Stimulated activated CD8-positive, alpha-beta memory T cell treated with anti-CD3 and anti-CD28 coated beads, Interleukin-2, amount 100 ng/mL, for 48 hours (primary cell): Measurements from ENCODE around the gene APCDD1L.

Experiments
- DNase-seq, 2 donors: peaks; one replicate each; pipeline ENCODE4 v3.0.0-alpha.2; 2020; ENCODE audit warnings: low read depth in 2 of 2

APCDD1L gene

GRCh38 chr20:58492074-58492718, 23.0 kb downstream of the APCDD1L start:
- no peak for DNase-seq

GRCh38 chr20:58486207-58486606, 29.0 kb downstream of the APCDD1L start:
- DNase-seq: no peak

- DNase-seq: no peak
Observed at GRCh38 chr20:58485393-58485792, 29.8 kb downstream of the APCDD1L start.

- no peak for DNase-seq
Observed at GRCh38 chr20:58483470-58483869, 31.7 kb downstream of the APCDD1L start.

- no peak for DNase-seq
Observed at GRCh38 chr20:58483051-58483450, 32.1 kb downstream of the APCDD1L start.

- DNase-seq: no peak
Observed at GRCh38 chr20:58482416-58482815, 32.8 kb downstream of the APCDD1L start.

- peak; percentile 44 to 55 for DNase-seq
Observed at GRCh38 chr20:58481481-58482021, 33.6 kb downstream of the APCDD1L start.

GRCh38 chr20:58480551-58481336, 34.5 kb downstream of the APCDD1L start:
- DNase-seq: no peak

GRCh38 chr20:58479726-58480440, 35.3 kb downstream of the APCDD1L start:
- DNase-seq: no peak

GRCh38 chr20:58478141-58478805, 36.9 kb downstream of the APCDD1L start:
- no peak for DNase-seq

- DNase-seq: no peak
Observed at GRCh38 chr20:58475466-58475865, 39.7 kb downstream of the APCDD1L start.

- DNase-seq: no peak
Observed at GRCh38 chr20:58473453-58474425, 41.5 kb downstream of the APCDD1L start.

GRCh38 chr20:58472273-58473018, 42.8 kb downstream of the APCDD1L start:
- DNase-seq: no peak

- DNase-seq: no peak
Observed at GRCh38 chr20:58471193-58472164, 43.7 kb downstream of the APCDD1L start.

GRCh38 chr20:58470336-58471192, 44.6 kb downstream of the APCDD1L start:
- no peak for DNase-seq

- DNase-seq: no peak
Observed at GRCh38 chr20:58469616-58470015, 45.6 kb downstream of the APCDD1L start.

- no peak for DNase-seq
Observed at GRCh38 chr20:58467572-58468527, 47.3 kb downstream of the APCDD1L start.
